K562 (cell line): ENCODE data around the gene CD96. TPM values are rescaled to one million over a fixed set of nuclear protein-coding genes. Genes with fewer than 3 reads are reported as not detected.

Source experiments
- ATAC-seq: fragments of 200-7000 bp; cut with Tn5 transposase; 3 replicates; pipeline ENCODE4 v1.9.1; 2020; ENCODE audit warnings: moderate library complexity
- BruUV-seq: library from RNA; stranded (reverse); fragments of 400-500 nt; replicated peaks from 2 replicates; lab custom pipeline; 2021; lab: Mats Ljungman, UMichigan
- CTCF ChIA-PET: fragments of 300-600 bp; formaldehyde crosslinking; extraction: SDS; loops from one replicate; lab custom pipeline; 2021; ENCODE audit warnings: low intra/inter-chr PET ratio; lab: Yijun Ruan, JAX
- POLR2A ChIA-PET: fragments of 300-600, 350-650 bp; sonication (Branson Sonifier 250); formaldehyde crosslinking; extraction: SDS; loops from one replicate; lab custom pipeline; 2021; ENCODE audit warnings: antibody characterized with exemption, inconsistent platforms; lab: Yijun Ruan, JAX
- DNase-seq, 4 experiments: peaks; one replicate each; pipeline versions ENCODE4 v3.0.0 to v3.0.0-alpha.2; 2011 to 2018; ENCODE audit warnings: low spot score in 3 of 4, mixed read lengths in 3 of 4; ENCODE audit errors: extremely low read depth in 1 of 4
- FAIRE-seq: peaks from 2 replicates; lab custom pipeline; 2011; peaks lifted over from hg19 to GRCh38; lab: Jason Lieb, UNC
- H2AFZ ChIP-seq: 2 replicates; pipeline ENCODE4 v1.6.0; 2011; ENCODE audit warnings: low read depth, low read length, control low read depth, inconsistent platforms
- H3K27ac ChIP-seq: fragments of 200-600 bp; 3 replicates; pipeline ENCODE4 v1.8.0; 2011; ENCODE audit warnings: low read depth, mild to moderate bottlenecking, control low read depth, inconsistent platforms, low read length, moderate library complexity, mixed read lengths; ENCODE audit errors: extremely low read depth
- H3K27me3 ChIP-seq, 2 experiments: fragments of 300-600 bp in 1 of 2; 2 replicates in 1 of 2; 3 replicates in 1 of 2; pipeline versions ENCODE4 v1.6.0 to v1.8.0; 2011; ENCODE audit warnings: inconsistent platforms in 2 of 2, low read length in 2 of 2, mild to moderate bottlenecking in 1 of 2, mixed read lengths in 1 of 2, moderate library complexity in 1 of 2; ENCODE audit not compliant: control insufficient read depth in 2 of 2, insufficient read depth in 2 of 2
- H3K36me3 ChIP-seq: fragments of 300-600 bp; 3 replicates; pipeline ENCODE4 v1.8.0; 2011; ENCODE audit warnings: mild to moderate bottlenecking, low read length, inconsistent platforms; ENCODE audit not compliant: control insufficient read depth, insufficient read depth
- H3K4me1 ChIP-seq, 2 experiments: fragments of 200-600 bp in 1 of 2; replicated peaks in 1 of 2; 2 replicates in 1 of 2; 3 replicates in 1 of 2; pipeline versions ENCODE4 v1.5.1 to v1.8.0; 2011; ENCODE audit warnings: inconsistent platforms in 2 of 2, low read length in 2 of 2, mild to moderate bottlenecking in 1 of 2, mixed read lengths in 1 of 2, moderate library complexity in 1 of 2; ENCODE audit not compliant: control insufficient read depth in 2 of 2, insufficient read depth in 2 of 2
- H3K4me2 ChIP-seq: 2 replicates; pipeline ENCODE4 v1.6.1; 2011; ENCODE audit warnings: low read length, control low read depth, inconsistent platforms, mixed read lengths; ENCODE audit not compliant: insufficient read depth
- H3K4me3 ChIP-seq: fragments of 200-600 bp; sonication (generic), shearing (Covaris generic); 2 replicates; pipeline ENCODE4 v1.5.1; 2016; ENCODE audit warnings: control low read depth, inconsistent platforms
- H3K79me2 ChIP-seq: fragments of 200-600 bp; 3 replicates; pipeline ENCODE4 v1.8.0; 2011; ENCODE audit warnings: low read length, inconsistent platforms; ENCODE audit not compliant: control insufficient read depth, insufficient read depth
- H3K9ac ChIP-seq, 2 experiments: 2 replicates each; pipeline versions ENCODE4 v1.6.0 to v1.6.1; 2011; ENCODE audit warnings: low read depth in 2 of 2, low read length in 2 of 2, control low read depth in 1 of 2, inconsistent platforms in 1 of 2, mild to moderate bottlenecking in 1 of 2, mixed read lengths in 1 of 2; ENCODE audit not compliant: insufficient read depth in 1 of 2
- H3K9me1 ChIP-seq: one replicate; pipeline ENCODE4 v1.6.0; 2011; ENCODE audit warnings: inconsistent platforms, mild to moderate bottlenecking, low read length, moderate library complexity; ENCODE audit not compliant: control insufficient read depth, insufficient read depth
- H3K9me3 ChIP-seq: replicated peaks from 2 replicates; pipeline ENCODE4 v1.5.1; 2011; ENCODE audit warnings: low read depth, low read length, inconsistent platforms; ENCODE audit not compliant: control insufficient read depth, insufficient read depth
- H4K20me1 ChIP-seq: replicated peaks from 2 replicates; pipeline ENCODE4 v1.6.1; 2011; ENCODE audit warnings: low read length, inconsistent platforms, mixed read lengths; ENCODE audit not compliant: control insufficient read depth, insufficient read depth
- EHMT2 ChIP-seq: fragments of 450-650 bp; IDR thresholded peaks from 2 replicates; pipeline ENCODE4 v1.6.1; 2018; ENCODE audit warnings: antibody characterized with exemption
- HNRNPUL1 ChIP-seq: fragments of 200-400 bp; formaldehyde crosslinking; IDR thresholded peaks from 2 replicates; pipeline ENCODE4 v1.6.1; 2017; ENCODE audit warnings: low read length
- RUNX1 ChIP-seq: sonication (generic); IDR thresholded peaks from 2 replicates; pipeline ENCODE4 v1.6.1; 2016; ENCODE audit warnings: antibody characterized with exemption, low read depth
- WGBS: fragments of 100-300 bp; shearing (Covaris generic); methylation state at CpG from one replicate; pipeline ENCODE4 v1.1.6; 2016; ENCODE audit warnings: low coverage, mixed read lengths; ENCODE audit not compliant: insufficient coverage; ENCODE audit errors: missing lambda C conversion rate; 5-methylcytosine and 5-hydroxymethylcytosine counted together
- in situ Hi-C: fragments of 300-500 bp; cut with MboI; formaldehyde crosslinking; loops from 4 replicates; pipeline ENCODE4 v1.15.0; 2018; ENCODE audit warnings: inconsistent platforms, mixed read lengths
- intact Hi-C: fragments of 100-400 bp; cut with micrococcal nuclease; formaldehyde crosslinking; loops from 2 replicates; pipeline ENCODE4 v1.14.2; 2022
- polyA plus RNA-seq, 8 experiments: library from polyadenylated mRNA; depleted of rRNA in 4 of 8; stranded (reverse) in 5 of 8; unstranded in 3 of 8; fragments of >200 nt; fragmentation: Nextera tagmentation in 2 of 8; fragmentation: Illumina TruSeq in 1 of 8; extraction: Ambion mirVana in 2 of 8; extraction: Trizol in 1 of 8; gene quantifications; 2 replicates each; pipeline versions ENCODE4 v1.2.1 to v1.2.3, GENCODE V29; 2011 to 2014; ENCODE audit warnings: inconsistent platforms in 1 of 8, missing spikeins in 1 of 8
- total RNA-seq, 7 experiments: library from RNA; depleted of rRNA in 6 of 7; stranded (reverse); fragments of >200 nt in 6 of 7; fragmentation: Illumina TruSeq in 2 of 7; extraction: Trizol in 2 of 7; gene quantifications; 2 replicates each; pipeline versions ENCODE4 v1.2.1 to v1.2.3, GENCODE V29; 2011 to 2021; ENCODE audit warnings: low replicate concordance in 1 of 7
- TF ChIP-seq, protein P1 (sequence below): sonication (generic); formaldehyde crosslinking; IDR thresholded peaks from 2 replicates; pipeline ENCODE4 v1.9.0; 2022; ENCODE audit warnings: mild to moderate bottlenecking, missing genetic modification reagents
- TF ChIP-seq, protein P2 (sequence below): fragments of 450-650 bp; IDR thresholded peaks from 2 replicates; pipeline ENCODE4 v1.6.1; 2016; ENCODE audit warnings: low read depth, mild to moderate bottlenecking, moderate library complexity
- TF ChIP-seq, protein P3 (sequence below): fragments of 250-450 bp; sonication (Bioruptor Pico); IDR thresholded peaks from 2 replicates; pipeline ENCODE4 v1.8.0; 2022; ENCODE audit warnings: moderate library complexity, mild to moderate bottlenecking, inconsistent platforms
- TF ChIP-seq, protein P4 (sequence below): fragments of 450-650 bp; IDR thresholded peaks from 2 replicates; pipeline ENCODE4 v1.6.1; 2016; ENCODE audit warnings: borderline replicate concordance
- TF ChIP-seq, protein P5 (sequence below): fragments of 450-650 bp; formaldehyde crosslinking; conservative IDR thresholded peaks from 2 replicates; pipeline ENCODE4 v1.4.0; 2022; ENCODE audit warnings: mild to moderate bottlenecking, missing genetic modification characterization

The CD96 gene
- total and polyA plus RNA-seq, 9 of the 15 experiments (the other 6 are each of a cell fraction or from before 2014, with no cell fraction given) = 0.32 to 5.7 (median 1.2) TPM

DNA sequence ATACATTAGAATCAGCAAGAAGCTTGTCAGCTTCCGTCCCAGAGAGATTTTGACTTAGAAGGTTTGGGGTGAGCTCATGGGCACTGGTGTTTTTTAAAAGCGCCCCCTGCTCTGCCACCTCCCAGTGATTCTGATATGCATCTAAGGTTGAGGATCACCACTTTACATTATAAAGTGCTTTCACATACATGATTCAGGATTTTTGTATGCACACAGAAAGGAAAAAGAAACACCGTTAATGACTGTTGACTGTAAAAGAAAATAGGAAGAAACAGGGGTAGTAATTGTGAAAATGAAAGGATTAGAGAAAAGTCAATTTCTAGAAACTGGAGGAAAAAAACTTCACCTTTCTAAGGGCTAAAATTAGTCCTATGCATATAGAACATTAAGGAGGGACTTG lies 158.1 kb downstream of the CD96 start:
- TF ChIP-seq HNRNPUL1 (no peak), RUNX1 (no peak), EHMT2 (no peak)
- TF ChIP-seq, protein P1, sequence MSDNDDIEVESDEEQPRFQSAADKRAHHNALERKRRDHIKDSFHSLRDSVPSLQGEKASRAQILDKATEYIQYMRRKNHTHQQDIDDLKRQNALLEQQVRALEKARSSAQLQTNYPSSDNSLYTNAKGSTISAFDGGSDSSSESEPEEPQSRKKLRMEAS = no peak
- TF ChIP-seq, protein P2, sequence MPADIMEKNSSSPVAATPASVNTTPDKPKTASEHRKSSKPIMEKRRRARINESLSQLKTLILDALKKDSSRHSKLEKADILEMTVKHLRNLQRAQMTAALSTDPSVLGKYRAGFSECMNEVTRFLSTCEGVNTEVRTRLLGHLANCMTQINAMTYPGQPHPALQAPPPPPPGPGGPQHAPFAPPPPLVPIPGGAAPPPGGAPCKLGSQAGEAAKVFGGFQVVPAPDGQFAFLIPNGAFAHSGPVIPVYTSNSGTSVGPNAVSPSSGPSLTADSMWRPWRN = no peak
- TF ChIP-seq, protein P3, sequence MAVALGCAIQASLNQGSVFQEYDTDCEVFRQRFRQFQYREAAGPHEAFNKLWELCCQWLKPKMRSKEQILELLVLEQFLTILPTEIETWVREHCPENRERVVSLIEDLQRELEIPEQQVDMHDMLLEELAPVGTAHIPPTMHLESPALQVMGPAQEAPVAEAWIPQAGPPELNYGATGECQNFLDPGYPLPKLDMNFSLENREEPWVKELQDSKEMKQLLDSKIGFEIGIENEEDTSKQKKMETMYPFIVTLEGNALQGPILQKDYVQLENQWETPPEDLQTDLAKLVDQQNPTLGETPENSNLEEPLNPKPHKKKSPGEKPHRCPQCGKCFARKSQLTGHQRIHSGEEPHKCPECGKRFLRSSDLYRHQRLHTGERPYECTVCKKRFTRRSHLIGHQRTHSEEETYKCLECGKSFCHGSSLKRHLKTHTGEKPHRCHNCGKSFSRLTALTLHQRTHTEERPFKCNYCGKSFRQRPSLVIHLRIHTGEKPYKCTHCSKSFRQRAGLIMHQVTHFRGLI = no peak
- TF ChIP-seq, protein P4, sequence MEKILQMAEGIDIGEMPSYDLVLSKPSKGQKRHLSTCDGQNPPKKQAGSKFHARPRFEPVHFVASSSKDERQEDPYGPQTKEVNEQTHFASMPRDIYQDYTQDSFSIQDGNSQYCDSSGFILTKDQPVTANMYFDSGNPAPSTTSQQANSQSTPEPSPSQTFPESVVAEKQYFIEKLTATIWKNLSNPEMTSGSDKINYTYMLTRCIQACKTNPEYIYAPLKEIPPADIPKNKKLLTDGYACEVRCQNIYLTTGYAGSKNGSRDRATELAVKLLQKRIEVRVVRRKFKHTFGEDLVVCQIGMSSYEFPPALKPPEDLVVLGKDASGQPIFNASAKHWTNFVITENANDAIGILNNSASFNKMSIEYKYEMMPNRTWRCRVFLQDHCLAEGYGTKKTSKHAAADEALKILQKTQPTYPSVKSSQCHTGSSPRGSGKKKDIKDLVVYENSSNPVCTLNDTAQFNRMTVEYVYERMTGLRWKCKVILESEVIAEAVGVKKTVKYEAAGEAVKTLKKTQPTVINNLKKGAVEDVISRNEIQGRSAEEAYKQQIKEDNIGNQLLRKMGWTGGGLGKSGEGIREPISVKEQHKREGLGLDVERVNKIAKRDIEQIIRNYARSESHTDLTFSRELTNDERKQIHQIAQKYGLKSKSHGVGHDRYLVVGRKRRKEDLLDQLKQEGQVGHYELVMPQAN = no peak
- TF ChIP-seq, protein P5, sequence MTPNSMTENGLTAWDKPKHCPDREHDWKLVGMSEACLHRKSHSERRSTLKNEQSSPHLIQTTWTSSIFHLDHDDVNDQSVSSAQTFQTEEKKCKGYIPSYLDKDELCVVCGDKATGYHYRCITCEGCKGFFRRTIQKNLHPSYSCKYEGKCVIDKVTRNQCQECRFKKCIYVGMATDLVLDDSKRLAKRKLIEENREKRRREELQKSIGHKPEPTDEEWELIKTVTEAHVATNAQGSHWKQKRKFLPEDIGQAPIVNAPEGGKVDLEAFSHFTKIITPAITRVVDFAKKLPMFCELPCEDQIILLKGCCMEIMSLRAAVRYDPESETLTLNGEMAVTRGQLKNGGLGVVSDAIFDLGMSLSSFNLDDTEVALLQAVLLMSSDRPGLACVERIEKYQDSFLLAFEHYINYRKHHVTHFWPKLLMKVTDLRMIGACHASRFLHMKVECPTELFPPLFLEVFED (CRISPR knock-in tag) = no peak
- Histone ChIP-seq H3K4me1 (no peaks in the 10 kb centered on the region), H3K4me2 (no peak overlapping the region), H4K20me1 (no peaks in the 10 kb centered on the region), H3K27ac (no peak overlapping the region), H3K9me1 (no peaks in the 10 kb centered on the region), H3K36me3 (no peaks in the 10 kb centered on the region), H3K9me3 (no peaks in the 10 kb centered on the region), H3K27me3 (no peaks in the 10 kb centered on the region), H2AFZ (no peak overlapping the region), H3K9ac (no peak overlapping the region), H3K4me3 (no peak overlapping the region), H3K79me2 (no peaks in the 10 kb centered on the region)
- FAIRE-seq (no peak), DNase-seq (no peak), ATAC-seq (no peak)
- BruUV-seq = no TSS peak
- WGBS = 2% methylated on average over 3 of the region's 3 CpGs
- intact Hi-C loops = no loop called here
- in situ Hi-C loops = no loop called here
- ChIA-PET POLR2A (no interaction called here), CTCF (no interaction called here)
